Peyer's patch (tissue), 4 donors: ENCODE data around the gene UGT2B11.
"Not testable (repeated sequence)": the region's sequence is repeated elsewhere in the genome, so short reads cannot be mapped to it uniquely, and the experiment has no call there.

Experiments used
- POLR2A ChIP-seq, 2 donors: fragments of 450-650 bp; IDR thresholded peaks; one replicate each; pipeline ENCODE4 v1.5.1; 2017; ENCODE audit warnings: antibody characterized with exemption in 2 of 2, mild to moderate bottlenecking in 2 of 2, moderate library complexity in 2 of 2
- TF ChIP-seq, protein P1 (sequence below), 6 experiments: fragments of 450-650 bp in 4 of 6; fragments of 200-600 bp in 2 of 6; sonication (generic) in 1 of 6; IDR thresholded peaks; one replicate each; pipeline ENCODE4 v1.5.1; 2017 to 2019; ENCODE audit warnings: antibody characterized with exemption in 6 of 6, mild to moderate bottlenecking in 3 of 6, moderate library complexity in 1 of 6

DNA sequence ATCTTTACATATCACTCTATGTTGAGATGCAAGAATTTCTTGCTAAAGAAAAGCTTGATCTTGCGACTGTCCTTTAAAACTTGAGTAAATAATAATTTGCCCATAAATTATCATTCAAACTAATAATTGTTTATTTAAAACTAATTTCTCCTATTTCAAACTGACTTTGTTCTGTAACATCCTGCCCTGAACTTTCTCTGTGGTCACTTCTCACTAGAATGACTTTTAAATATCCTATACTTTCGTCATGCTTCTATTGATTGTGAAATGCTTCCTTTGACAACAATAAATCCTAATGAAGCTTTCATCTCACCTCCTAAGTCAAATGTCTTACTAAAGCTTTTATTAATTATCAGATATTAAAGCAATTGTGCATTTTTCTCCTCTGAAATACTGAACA, 27.2 kb upstream of the UGT2B11 start:
- TF ChIP-seq, protein P1, sequence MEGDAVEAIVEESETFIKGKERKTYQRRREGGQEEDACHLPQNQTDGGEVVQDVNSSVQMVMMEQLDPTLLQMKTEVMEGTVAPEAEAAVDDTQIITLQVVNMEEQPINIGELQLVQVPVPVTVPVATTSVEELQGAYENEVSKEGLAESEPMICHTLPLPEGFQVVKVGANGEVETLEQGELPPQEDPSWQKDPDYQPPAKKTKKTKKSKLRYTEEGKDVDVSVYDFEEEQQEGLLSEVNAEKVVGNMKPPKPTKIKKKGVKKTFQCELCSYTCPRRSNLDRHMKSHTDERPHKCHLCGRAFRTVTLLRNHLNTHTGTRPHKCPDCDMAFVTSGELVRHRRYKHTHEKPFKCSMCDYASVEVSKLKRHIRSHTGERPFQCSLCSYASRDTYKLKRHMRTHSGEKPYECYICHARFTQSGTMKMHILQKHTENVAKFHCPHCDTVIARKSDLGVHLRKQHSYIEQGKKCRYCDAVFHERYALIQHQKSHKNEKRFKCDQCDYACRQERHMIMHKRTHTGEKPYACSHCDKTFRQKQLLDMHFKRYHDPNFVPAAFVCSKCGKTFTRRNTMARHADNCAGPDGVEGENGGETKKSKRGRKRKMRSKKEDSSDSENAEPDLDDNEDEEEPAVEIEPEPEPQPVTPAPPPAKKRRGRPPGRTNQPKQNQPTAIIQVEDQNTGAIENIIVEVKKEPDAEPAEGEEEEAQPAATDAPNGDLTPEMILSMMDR (IDR thresholded peaks at IDR 0.05) = not testable (repeated sequence)
- TF ChIP-seq POLR2A (IDR thresholded peaks at IDR 0.05) = not testable (repeated sequence)
